A375 (cell line): ENCODE data around the gene OGT. TPM values are rescaled to one million over a fixed set of nuclear protein-coding genes. Genes with fewer than 3 reads are reported as not detected.

ENCODE experiments used
- small RNA-seq: library from RNA; depleted of rRNA; stranded (forward); fragments of <200 nt; gene quantifications from one replicate; pipeline ENCODE3, GENCODE V24; 2014
- total RNA-seq: library from RNA; depleted of rRNA; stranded (reverse); fragments of >200 nt; shearing (Covaris generic); gene quantifications from 2 replicates; pipeline ENCODE4 v1.2.3, GENCODE V29; 2014; rRNA removed

OGT gene
- total RNA-seq, result 158 and 176 TPM in 2 replicates

DNA sequence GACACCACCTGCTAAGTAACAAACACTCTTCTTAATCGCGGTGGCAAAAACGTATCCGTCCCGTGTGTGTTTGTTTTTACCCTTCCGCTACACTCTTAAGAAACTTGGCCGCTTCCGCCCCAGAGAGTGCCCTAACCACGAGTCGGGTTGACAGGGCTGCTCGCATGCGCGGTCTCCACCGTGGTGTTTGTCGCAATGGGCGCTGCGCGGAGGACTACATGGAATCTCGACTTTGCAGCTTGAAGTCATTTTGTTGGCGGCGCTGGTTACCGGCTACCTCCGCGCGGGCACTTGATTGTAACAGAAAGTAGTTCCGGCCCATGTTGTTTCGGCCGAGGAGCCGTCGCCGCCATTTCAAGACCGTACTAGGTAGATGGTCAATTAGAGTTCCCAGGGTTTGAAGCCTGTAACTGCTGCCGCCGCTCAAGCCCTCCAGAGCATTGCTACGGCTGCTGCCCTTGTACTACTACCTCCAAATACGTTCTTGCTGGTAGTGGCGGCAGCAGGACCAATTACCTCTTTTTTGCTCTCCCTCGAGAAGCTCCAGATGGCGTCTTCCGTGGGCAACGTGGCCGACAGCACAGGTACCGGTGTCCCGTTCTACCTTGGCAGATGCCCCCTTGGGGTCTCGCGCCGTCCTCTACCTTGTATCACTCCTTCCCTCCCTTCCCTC lies at the start of gene OGT:
Gene OGT, plus strand, starts transcription at position 352 of the 673 bp plus-strand sequence. Its CDS starts 196 bp downstream, at position 548.

DNA sequence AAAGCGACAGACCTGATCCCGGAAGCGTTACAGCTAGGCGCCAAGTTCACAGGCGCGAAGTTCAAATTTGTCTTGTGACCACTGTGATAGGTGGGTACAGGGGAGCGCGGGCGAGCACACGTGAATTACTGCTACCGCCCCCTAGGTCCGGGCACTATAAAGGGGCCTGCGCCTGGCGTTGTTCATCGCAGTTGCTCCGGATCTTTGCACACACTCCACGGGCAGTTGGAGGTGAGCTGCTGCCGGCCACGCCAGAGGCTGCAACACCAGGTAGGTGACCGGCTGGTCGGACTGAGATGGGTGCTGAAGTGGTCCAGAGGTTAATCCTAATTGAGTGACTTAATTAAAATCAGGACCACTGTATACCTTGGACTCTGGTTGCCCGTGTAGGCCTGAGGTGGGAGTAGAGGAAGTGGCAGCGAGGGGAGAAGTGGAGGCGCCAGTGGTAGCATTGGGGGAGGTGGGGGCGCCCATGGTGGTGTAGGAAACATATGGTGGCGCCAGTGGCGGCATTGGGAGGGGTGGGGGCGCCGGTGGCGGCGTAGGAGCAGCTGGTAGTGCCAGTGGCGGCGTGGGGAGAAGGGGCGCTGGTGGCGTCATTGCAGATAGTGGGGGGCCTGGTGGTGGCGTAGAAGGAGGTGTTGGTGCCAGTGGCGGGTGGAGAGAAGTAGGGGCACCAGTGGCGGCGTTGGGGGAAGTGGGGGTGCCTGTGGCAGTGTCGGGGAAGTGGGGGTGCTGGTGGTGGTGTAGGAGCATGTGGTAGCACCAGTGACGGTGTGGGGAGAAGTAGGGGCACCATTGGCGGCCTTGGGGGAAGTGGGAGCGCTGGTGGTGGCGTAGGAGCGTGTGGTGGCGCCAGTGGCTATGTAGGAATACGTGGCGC lies 45.6 kb downstream of the OGT start, which contains the start of gene GCNA:
Gene GCNA, plus strand, starts transcription at position 185 of the 883 bp plus-strand sequence. CDS start 2,385 bp downstream, outside the sequence.

DNA sequence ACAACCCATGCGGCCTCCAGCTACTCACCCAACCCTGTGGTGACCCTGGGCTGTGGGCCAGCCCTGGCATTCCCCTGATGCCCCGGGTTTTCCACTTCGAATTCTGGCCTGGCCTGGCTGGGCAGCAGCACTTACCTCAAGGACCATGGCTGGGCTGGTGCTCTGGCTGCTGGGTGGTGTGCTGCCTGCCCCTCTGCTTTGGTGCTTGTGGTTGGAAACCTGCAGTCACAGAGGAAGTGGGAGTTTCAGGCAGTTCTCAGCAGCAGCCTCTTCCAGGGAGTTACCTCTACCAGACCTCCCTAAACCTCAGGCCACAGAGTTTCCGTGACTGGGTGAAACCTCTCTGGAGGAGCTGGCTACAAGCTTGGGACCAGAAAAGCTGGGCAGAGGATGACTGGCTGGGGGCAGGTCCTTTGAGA lies 85.4 kb downstream of the OGT start, which contains the start of gene CXCR3:
Gene CXCR3, minus strand, starts transcription at position 209 of the 419 bp plus-strand sequence. Its CDS starts 62 bp downstream, at position 147.

Small RNA genes within 50 kb of the gene (small RNA-seq; reads per million reads assigned to genes)
- not detected for gene RF00019

Other genes with a start within 250 kb of the OGT start
- gene NONO, start 249.5 kb upstream of the OGT start, total RNA-seq, result 630 and 657 TPM in 2 replicates
- gene ITGB1BP2, start 231.4 kb upstream of the OGT start, total RNA-seq, result 1.6 and 2.5 TPM in 2 replicates
- 62.0 and 66.4 TPM in 2 replicates for gene TAF1, start 166.7 kb upstream of the OGT start, total RNA-seq
- gene GCNA, start 45.3 kb downstream of the OGT start, total RNA-seq, result 0.53 and 0.83 TPM in 2 replicates
- gene CXCR3, start 85.4 kb downstream of the OGT start, total RNA-seq, result not detected in 2 replicates
- not detected in 2 replicates for gene CXorf49, start 185.2 kb downstream of the OGT start, total RNA-seq
- gene CXorf49B, start 230.2 kb downstream of the OGT start, total RNA-seq, result not detected in 2 replicates